Measurements from ENCODE around the gene ARHGEF6. TPM values are rescaled to one million over a fixed set of nuclear protein-coding genes. Genes with fewer than 3 reads are reported as not detected.

Gene ARHGEF6
- total RNA-seq, 1 experiment from 2014 or later = 0.35 TPM

DNA sequence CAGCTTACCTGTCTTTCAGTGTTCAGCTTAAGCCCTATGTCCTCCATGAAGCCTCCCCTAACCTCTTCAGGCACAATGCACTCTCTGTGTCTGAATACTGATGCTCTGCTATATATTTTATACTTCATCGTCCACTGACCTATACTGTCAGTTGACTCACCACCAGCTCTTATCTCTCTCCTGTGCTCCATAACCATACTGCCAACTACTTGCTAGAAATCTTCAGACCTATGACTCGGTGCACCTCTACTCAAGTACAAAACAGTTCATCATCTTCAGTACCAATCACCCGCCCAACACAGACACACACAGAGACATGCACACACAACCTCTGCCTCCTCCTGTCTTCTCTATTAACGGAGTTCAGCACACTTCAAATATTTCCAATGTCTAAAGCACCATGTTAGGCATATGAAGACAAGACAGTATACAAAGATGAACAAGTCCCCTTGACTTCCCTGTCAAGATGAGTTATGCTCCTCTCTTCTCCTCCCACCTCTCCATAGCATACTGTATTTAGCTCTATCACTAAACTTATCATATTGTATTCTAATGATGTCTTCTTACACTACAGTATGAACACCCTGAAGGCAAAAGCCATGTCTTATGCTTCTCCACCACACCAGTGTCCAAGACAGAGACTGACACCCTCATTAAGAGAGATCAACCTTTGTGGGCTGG lies 42.5 kb downstream of the ARHGEF6 start:
- CTCF ChIA-PET = interaction anchor here (0.6 to 1.5 kb wide), 3 partner anchors 12 to 16 kb away, joined by 3 read pairs; no protein-coding TSS in a partner anchor
- H3K4me1 Mint-ChIP-seq (ENCODE audit: insufficient read depth, unreplicated experiment) = no peaks in the 10 kb centered on the region
- H3K4me3 Mint-ChIP-seq (ENCODE audit: unreplicated experiment) = no peak overlapping the region
- DNase-seq (ENCODE audit: unreplicated experiment) = no peak
- peaks cover 43% of the 10 kb centered on the region for H3K27me3 Mint-ChIP-seq (ENCODE audit: insufficient read depth, unreplicated experiment)
- H3K9me3 Mint-ChIP-seq (ENCODE audit: unreplicated experiment) = no peaks in the 10 kb centered on the region
- no TSS peak for BruUV-seq (replicated peaks)
- H3K27ac Mint-ChIP-seq (ENCODE audit: low read depth, unreplicated experiment) = no peak overlapping the region
- intact Hi-C loops (cut with micrococcal nuclease) = no loop called here
- no peaks in the 10 kb centered on the region for H3K36me3 Mint-ChIP-seq (ENCODE audit: insufficient read depth, unreplicated experiment)
- TF ChIP-seq, protein P1, sequence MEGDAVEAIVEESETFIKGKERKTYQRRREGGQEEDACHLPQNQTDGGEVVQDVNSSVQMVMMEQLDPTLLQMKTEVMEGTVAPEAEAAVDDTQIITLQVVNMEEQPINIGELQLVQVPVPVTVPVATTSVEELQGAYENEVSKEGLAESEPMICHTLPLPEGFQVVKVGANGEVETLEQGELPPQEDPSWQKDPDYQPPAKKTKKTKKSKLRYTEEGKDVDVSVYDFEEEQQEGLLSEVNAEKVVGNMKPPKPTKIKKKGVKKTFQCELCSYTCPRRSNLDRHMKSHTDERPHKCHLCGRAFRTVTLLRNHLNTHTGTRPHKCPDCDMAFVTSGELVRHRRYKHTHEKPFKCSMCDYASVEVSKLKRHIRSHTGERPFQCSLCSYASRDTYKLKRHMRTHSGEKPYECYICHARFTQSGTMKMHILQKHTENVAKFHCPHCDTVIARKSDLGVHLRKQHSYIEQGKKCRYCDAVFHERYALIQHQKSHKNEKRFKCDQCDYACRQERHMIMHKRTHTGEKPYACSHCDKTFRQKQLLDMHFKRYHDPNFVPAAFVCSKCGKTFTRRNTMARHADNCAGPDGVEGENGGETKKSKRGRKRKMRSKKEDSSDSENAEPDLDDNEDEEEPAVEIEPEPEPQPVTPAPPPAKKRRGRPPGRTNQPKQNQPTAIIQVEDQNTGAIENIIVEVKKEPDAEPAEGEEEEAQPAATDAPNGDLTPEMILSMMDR (IDR thresholded peaks at IDR 0.05; ENCODE audit: unreplicated experiment) = no peak
- POLR2A ChIA-PET = no interaction called here

DNA sequence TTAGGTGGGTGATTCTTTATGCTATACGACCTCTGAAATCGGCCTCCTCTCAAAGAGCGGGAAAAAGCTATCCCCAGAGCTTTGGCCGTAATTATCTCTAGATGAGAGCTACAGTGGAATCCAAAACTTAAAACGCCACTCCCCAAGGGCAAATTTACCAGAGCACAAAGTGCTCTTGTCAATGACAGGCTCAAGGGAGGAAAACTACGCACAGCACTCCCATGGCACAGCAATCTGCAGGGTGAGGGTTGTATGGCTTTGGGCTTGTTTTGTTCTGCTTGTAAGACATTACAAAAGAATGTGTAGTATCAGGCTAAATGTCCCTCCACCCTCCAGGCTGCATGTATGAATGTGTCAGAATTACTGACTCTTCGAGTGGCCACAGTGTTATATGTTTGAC lies 44.0 kb downstream of the ARHGEF6 start:
- Mint-ChIP-seq H3K9me3 (ENCODE audit: unreplicated experiment) (no peaks in the 10 kb centered on the region), H3K27me3 (ENCODE audit: insufficient read depth, unreplicated experiment) (peaks cover 42% of the 10 kb centered on the region), H3K36me3 (ENCODE audit: insufficient read depth, unreplicated experiment) (no peaks in the 10 kb centered on the region), H3K4me1 (ENCODE audit: insufficient read depth, unreplicated experiment) (no peaks in the 10 kb centered on the region), H3K4me3 (ENCODE audit: unreplicated experiment) (no peak overlapping the region), H3K27ac (ENCODE audit: low read depth, unreplicated experiment) (no peak overlapping the region)
- BruUV-seq (replicated peaks) = no TSS peak
- POLR2A ChIA-PET = no interaction called here
- CTCF ChIA-PET = interaction anchor here (1.5 kb wide), 1 partner anchor 10 kb away, joined by 3 read pairs; no protein-coding TSS in a partner anchor
- no peak for DNase-seq (ENCODE audit: unreplicated experiment)
- intact Hi-C loops (cut with micrococcal nuclease) = no loop called here
- TF ChIP-seq, protein P1 (IDR thresholded peaks at IDR 0.05; ENCODE audit: unreplicated experiment) = no peak

DNA sequence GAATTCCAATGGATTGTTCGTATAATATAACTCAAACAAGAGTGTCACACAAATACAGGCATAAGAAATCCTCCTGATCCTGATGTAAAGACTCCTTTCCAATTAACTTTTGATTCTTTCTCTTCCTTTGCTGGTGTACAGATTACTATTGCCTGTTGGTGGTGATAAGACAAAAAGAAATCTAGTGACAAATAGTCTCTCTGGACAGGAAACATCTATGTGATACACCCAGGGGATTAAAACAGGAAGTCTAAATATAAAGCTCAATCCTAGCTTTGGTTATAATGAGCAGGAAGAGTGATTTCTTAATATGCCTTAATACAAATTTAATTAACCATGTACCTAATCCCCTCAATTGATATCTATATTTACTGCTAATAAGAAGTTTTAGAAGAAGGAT lies 45.1 kb downstream of the ARHGEF6 start:
- H3K9me3 Mint-ChIP-seq (ENCODE audit: unreplicated experiment) = no peaks in the 10 kb centered on the region
- no peak overlapping the region for H3K4me3 Mint-ChIP-seq (ENCODE audit: unreplicated experiment)
- no peak overlapping the region for H3K27ac Mint-ChIP-seq (ENCODE audit: low read depth, unreplicated experiment)
- ChIA-PET CTCF (no interaction called here), POLR2A (interaction anchor here (0.5 kb wide), 1 partner anchor 18 kb away, joined by 4 read pairs; no protein-coding TSS in a partner anchor)
- H3K36me3 Mint-ChIP-seq (ENCODE audit: insufficient read depth, unreplicated experiment) = no peaks in the 10 kb centered on the region
- H3K27me3 Mint-ChIP-seq (ENCODE audit: insufficient read depth, unreplicated experiment) = peaks cover 52% of the 10 kb centered on the region
- intact Hi-C loops (cut with micrococcal nuclease) = no loop called here
- DNase-seq (ENCODE audit: unreplicated experiment) = no peak
- TF ChIP-seq, protein P1 (IDR thresholded peaks at IDR 0.05; ENCODE audit: unreplicated experiment) = no peak
- H3K4me1 Mint-ChIP-seq (ENCODE audit: insufficient read depth, unreplicated experiment) = no peaks in the 10 kb centered on the region
- no TSS peak for BruUV-seq (replicated peaks)

DNA sequence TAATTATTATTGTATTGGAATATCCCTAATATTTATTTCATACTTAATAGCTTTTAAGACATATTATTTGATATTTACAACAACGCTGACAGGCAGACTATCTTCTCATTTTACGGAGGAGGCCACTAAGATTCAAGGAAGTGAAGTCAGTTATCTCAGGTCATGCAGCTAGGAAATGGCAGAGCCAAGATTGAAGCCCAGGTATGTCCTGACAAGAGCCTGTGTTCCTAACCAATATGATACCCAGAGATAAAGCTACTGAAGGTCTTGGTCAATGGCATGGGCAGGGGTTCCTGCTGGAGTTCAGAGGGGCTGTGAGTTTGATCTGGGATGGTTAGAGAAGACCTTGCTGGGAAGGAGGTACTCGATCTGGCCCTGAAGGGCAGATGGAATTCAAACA lies 47.1 kb downstream of the ARHGEF6 start:
- no peak for DNase-seq (ENCODE audit: unreplicated experiment)
- no peaks in the 10 kb centered on the region for H3K4me1 Mint-ChIP-seq (ENCODE audit: insufficient read depth, unreplicated experiment)
- CTCF ChIA-PET = interaction anchor here (0.6 kb wide), 2 partner anchors 705 to 1979 kb away, joined by 3 read pairs; no protein-coding TSS in a partner anchor
- no peak overlapping the region for H3K27ac Mint-ChIP-seq (ENCODE audit: low read depth, unreplicated experiment)
- no peak overlapping the region for H3K4me3 Mint-ChIP-seq (ENCODE audit: unreplicated experiment)
- no TSS peak for BruUV-seq (replicated peaks)
- POLR2A ChIA-PET = no interaction called here
- no peaks in the 10 kb centered on the region for H3K36me3 Mint-ChIP-seq (ENCODE audit: insufficient read depth, unreplicated experiment)
- TF ChIP-seq, protein P1 (IDR thresholded peaks at IDR 0.05; ENCODE audit: unreplicated experiment) = no peak
- H3K27me3 Mint-ChIP-seq (ENCODE audit: insufficient read depth, unreplicated experiment) = peaks cover 34% of the 10 kb centered on the region
- H3K9me3 Mint-ChIP-seq (ENCODE audit: unreplicated experiment) = no peaks in the 10 kb centered on the region
- intact Hi-C loops (cut with micrococcal nuclease) = no loop called here

Data from MCF 10A (cell line).